Measurements from ENCODE around the gene RDH8. TPM values are rescaled to one million over a fixed set of nuclear protein-coding genes. Genes with fewer than 3 reads are reported as not detected.

Gene RDH8
- total RNA-seq, 4 donors from 2014 or later, result not detected

DNA sequence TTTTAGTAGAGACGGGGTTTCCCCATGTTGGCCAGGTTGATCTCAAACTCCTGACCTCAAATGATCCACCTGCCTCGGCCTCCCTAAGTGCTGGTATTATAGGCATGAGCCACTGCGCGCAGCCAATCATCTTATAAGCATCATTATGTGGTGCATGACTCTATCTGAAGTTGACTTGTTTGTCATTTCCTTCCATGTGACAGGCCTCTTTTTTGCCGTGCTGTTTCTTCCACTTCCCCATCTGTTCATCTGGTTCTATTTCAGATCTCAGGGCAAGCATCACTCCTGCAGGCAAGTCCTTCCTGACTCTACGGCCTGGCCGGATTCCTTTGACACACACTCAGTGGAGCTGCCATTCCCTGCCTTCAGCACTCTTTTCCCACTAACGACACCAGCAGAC, 18.2 kb upstream of the RDH8 start:
- Histone ChIP-seq H3K4me3 (no peak overlapping the region), H3K9me3 (no peaks in the 10 kb centered on the region), H3K27ac (replicated peaks in 1 of 4) (no peak overlapping the region), H3K27me3 (peaks cover 0 to 55% (median 0%) of the 10 kb centered on the region in 4 donors), H3K4me1 (peaks cover 0 to 1% (median 0%) of the 10 kb centered on the region in 4 donors), H3K36me3 (peaks cover 3 to 72% (median 45%) of the 10 kb centered on the region in 4 donors)
- WGBS, result 75% methylated on average over 8 of the region's 8 CpGs
- TF ChIP-seq, protein P1, sequence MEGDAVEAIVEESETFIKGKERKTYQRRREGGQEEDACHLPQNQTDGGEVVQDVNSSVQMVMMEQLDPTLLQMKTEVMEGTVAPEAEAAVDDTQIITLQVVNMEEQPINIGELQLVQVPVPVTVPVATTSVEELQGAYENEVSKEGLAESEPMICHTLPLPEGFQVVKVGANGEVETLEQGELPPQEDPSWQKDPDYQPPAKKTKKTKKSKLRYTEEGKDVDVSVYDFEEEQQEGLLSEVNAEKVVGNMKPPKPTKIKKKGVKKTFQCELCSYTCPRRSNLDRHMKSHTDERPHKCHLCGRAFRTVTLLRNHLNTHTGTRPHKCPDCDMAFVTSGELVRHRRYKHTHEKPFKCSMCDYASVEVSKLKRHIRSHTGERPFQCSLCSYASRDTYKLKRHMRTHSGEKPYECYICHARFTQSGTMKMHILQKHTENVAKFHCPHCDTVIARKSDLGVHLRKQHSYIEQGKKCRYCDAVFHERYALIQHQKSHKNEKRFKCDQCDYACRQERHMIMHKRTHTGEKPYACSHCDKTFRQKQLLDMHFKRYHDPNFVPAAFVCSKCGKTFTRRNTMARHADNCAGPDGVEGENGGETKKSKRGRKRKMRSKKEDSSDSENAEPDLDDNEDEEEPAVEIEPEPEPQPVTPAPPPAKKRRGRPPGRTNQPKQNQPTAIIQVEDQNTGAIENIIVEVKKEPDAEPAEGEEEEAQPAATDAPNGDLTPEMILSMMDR (IDR thresholded peaks at IDR 0.05), result no peak
- TF ChIP-seq EP300 (IDR thresholded peaks at IDR 0.05) (no peak), POLR2A (IDR thresholded peaks at IDR 0.05; ENCODE audit: low read depth) (no peak), POLR2AphosphoS5 (IDR thresholded peaks at IDR 0.05) (no peak)
- intact Hi-C loops (cut with DNase I), result no loop called here
- DNase-seq (ENCODE audit: extremely low spot score), result no peak

DNA sequence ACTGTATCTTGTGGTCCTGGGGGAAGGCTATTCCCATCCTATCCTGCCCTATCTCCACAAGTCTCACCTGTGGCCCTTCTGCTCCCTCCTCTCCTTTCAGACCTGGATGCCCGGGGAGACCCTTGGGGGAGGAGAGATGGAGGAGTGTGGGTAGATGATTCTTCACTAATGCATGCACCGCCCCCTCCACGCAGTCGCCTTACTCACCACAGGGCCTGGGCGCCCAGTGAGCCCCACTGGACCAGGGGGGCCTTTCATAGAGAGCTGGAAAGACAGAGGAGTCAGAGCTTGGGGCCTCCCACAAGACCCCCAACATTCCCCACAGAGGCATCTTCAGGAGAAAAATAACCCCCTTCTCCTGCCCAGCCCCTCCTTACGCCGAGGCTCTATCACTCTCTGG, 17.3 kb upstream of the RDH8 start:
- intact Hi-C loops (cut with DNase I), result no loop called here
- no peaks in the 10 kb centered on the region for H3K9me3 ChIP-seq
- H3K27me3 ChIP-seq, result peaks cover 0 to 62% (median 0%) of the 10 kb centered on the region in 4 donors
- peaks cover 0 to 6% (median 2%) of the 10 kb centered on the region in 4 donors for H3K4me1 ChIP-seq
- TF ChIP-seq POLR2AphosphoS5 (IDR thresholded peaks at IDR 0.05), result no peak
- no peak for TF ChIP-seq POLR2A (IDR thresholded peaks at IDR 0.05; ENCODE audit: low read depth)
- TF ChIP-seq, protein P1 (IDR thresholded peaks at IDR 0.05), result no peak
- TF ChIP-seq EP300 (IDR thresholded peaks at IDR 0.05), result no peak
- H3K36me3 ChIP-seq, result peaks cover 3 to 66% (median 43%) of the 10 kb centered on the region in 4 donors
- no peak overlapping the region for H3K4me3 ChIP-seq
- H3K27ac ChIP-seq (replicated peaks in 1 of 4), result no peak overlapping the region
- DNase-seq (ENCODE audit: extremely low spot score), result no peak
- 44% methylated on average over 3 of the region's 7 CpGs for WGBS

DNA sequence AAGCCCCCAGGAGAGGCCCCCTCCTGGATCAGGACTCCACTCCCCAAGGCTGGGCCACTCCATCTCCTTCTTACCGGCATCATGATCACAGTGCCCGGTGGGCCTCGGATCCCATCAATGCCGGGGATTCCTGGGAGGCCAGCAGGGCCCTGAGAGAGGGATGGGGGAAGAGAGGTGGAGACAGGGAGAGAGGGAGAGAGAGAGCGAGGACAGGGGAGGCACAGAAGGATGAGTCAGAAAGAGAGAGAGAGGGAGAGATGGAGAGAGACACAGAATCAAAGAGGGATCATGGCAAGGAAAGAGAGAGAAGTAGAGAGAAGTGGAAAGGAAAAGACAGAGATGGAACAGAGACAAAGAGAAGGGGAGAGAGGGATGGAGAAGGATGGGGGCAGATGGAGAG, 16.7 kb upstream of the RDH8 start:
- WGBS, result 71% methylated on average over 5 of the region's 5 CpGs
- H3K27me3 ChIP-seq, result peaks cover 0 to 65% (median 0%) of the 10 kb centered on the region in 4 donors

DNA sequence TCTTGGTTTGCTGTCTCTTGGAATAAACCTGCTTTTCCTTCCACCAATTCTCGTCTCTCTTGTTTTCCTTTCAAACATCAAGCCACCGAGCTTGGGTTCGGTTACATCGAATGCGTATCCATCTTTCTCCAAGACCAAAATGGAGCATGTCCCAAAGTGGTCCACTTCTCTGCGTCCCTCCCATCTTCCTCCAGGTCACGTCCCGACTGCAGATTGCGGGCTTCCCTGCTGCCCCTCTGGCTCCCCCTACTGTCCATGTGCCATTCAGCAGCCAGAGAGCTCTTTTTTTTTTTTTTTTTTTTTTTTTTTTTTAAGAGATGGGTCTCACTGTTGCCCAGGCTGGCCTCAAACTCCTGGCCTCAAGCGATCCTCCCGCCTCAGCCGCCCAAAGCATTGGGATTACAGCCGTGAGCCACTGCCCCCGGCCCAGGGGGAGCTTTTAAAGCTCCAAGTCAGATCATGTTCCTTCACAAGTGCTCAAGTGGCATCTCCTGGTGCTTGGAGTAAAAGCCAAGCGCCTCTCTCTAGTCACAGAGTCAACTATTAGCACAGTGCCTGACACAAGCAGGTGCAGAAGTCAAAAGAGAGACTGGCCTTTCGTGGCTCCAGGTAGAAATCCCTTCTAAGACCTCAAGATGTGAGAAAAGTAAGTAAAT, 13.0 kb upstream of the RDH8 start:
- DNase-seq (ENCODE audit: extremely low spot score), result no peak
- H3K27me3 ChIP-seq, result peaks cover 0 to 87% (median under 1%) of the 10 kb centered on the region in 4 donors
- H3K36me3 ChIP-seq, result peaks cover under 1 to 47% (median 24%) of the 10 kb centered on the region in 4 donors
- no peak overlapping the region for H3K27ac ChIP-seq (replicated peaks in 1 of 4)
- H3K4me3 ChIP-seq, result no peak overlapping the region
- intact Hi-C loops (cut with DNase I), result no loop called here
- 16% methylated on average over 16 of the region's 16 CpGs for whole genome bisulfite sequencing
- no peaks in the 10 kb centered on the region for H3K9me3 ChIP-seq
- TF ChIP-seq, protein P1 (IDR thresholded peaks at IDR 0.05), result peak; percentile 49 to 67 (median 54)
- TF ChIP-seq POLR2A (IDR thresholded peaks at IDR 0.05; ENCODE audit: low read depth), result no peak
- TF ChIP-seq POLR2AphosphoS5 (IDR thresholded peaks at IDR 0.05), result no peak
- TF ChIP-seq EP300 (IDR thresholded peaks at IDR 0.05), result no peak
- peaks cover 3 to 32% (median 10%) of the 10 kb centered on the region in 4 donors for H3K4me1 ChIP-seq

More for the DNA sequence above, 16.7 kb upstream of the RDH8 start:
- Histone ChIP-seq H3K27ac (replicated peaks in 1 of 4) (no peak overlapping the region), H3K4me1 (peaks cover 0 to 6% (median 2%) of the 10 kb centered on the region in 4 donors), H3K4me3 (no peak overlapping the region), H3K36me3 (peaks cover 3 to 60% (median 39%) of the 10 kb centered on the region in 4 donors), H3K9me3 (no peaks in the 10 kb centered on the region)
- TF ChIP-seq POLR2A (IDR thresholded peaks at IDR 0.05; ENCODE audit: low read depth) (no peak), EP300 (IDR thresholded peaks at IDR 0.05) (no peak), POLR2AphosphoS5 (IDR thresholded peaks at IDR 0.05) (no peak)
- TF ChIP-seq, protein P1 (IDR thresholded peaks at IDR 0.05), result no peak
- intact Hi-C loops (cut with DNase I), result no loop called here
- DNase-seq (ENCODE audit: extremely low spot score), result no peak
